Smooth muscle cell (in vitro differentiated cells): ENCODE measurements around the gene NUMB. TPM values are rescaled to one million over a fixed set of nuclear protein-coding genes. Genes with fewer than 3 reads are reported as not detected.

Source experiments
- DNase-seq: peaks from one replicate; lab custom pipeline; 2025; ENCODE audit not compliant: unreplicated experiment; lab: John Stamatoyannopoulos, UW
- H2AFZ ChIP-seq: fragments of 200-600 bp; sonication (generic); 2 replicates; pipeline ENCODE4 v1.6.0; 2016; ENCODE audit warnings: antibody characterized with exemption, low read depth, mild to moderate bottlenecking
- H3F3A ChIP-seq: fragments of 200-600 bp; sonication (generic); 2 replicates; pipeline ENCODE4 v1.6.0; 2017; ENCODE audit warnings: antibody characterized with exemption, low read depth
- H3K27ac ChIP-seq: fragments of 200-600 bp; sonication (generic); 2 replicates; pipeline ENCODE4 v1.5.1; 2016; ENCODE audit warnings: low read depth, mild to moderate bottlenecking
- H3K27me3 ChIP-seq: fragments of 200-600 bp; sonication (generic); 2 replicates; pipeline ENCODE4 v1.6.1; 2016; ENCODE audit warnings: low read depth, mild to moderate bottlenecking
- H3K36me3 ChIP-seq: fragments of 200-600 bp; sonication (generic); 2 replicates; pipeline ENCODE4 v1.5.1; 2016; ENCODE audit warnings: low read depth
- H3K4me1 ChIP-seq: fragments of 200-600 bp; sonication (generic); 2 replicates; pipeline ENCODE4 v1.5.1; 2016; ENCODE audit warnings: low read depth
- H3K4me2 ChIP-seq: fragments of 200-600 bp; sonication (generic); 2 replicates; pipeline ENCODE4 v1.6.0; 2016; ENCODE audit warnings: mild to moderate bottlenecking
- H3K4me3 ChIP-seq: fragments of 200-600 bp; sonication (generic); 2 replicates; pipeline ENCODE4 v1.5.1; 2016; ENCODE audit warnings: mild to moderate bottlenecking
- H3K79me2 ChIP-seq: fragments of 200-600 bp; sonication (generic); 2 replicates; pipeline ENCODE4 v1.6.0; 2016; ENCODE audit warnings: low read depth, mild to moderate bottlenecking
- H3K9ac ChIP-seq: fragments of 200-600 bp; sonication (generic); 2 replicates; pipeline ENCODE4 v1.6.0; 2016; ENCODE audit warnings: low read depth
- H3K9me3 ChIP-seq: fragments of 200-600 bp; sonication (generic); replicated peaks from 2 replicates; pipeline ENCODE4 v1.5.1; 2016; ENCODE audit warnings: low read depth
- H4K20me1 ChIP-seq: fragments of 200-600 bp; sonication (generic); 2 replicates; pipeline ENCODE4 v1.6.0; 2016; ENCODE audit warnings: low read depth
- CTCF ChIP-seq: fragments of 200-600 bp; sonication (generic); IDR thresholded peaks from 2 replicates; pipeline ENCODE4 v1.5.1; 2017; ENCODE audit warnings: borderline replicate concordance, mild to moderate bottlenecking, antibody characterized with exemption; ENCODE audit not compliant: insufficient read depth, poor library complexity, severe bottlenecking
- WGBS: methylation state at CpG from one replicate; pipeline ENCODE4 v1.1.7; 2016; ENCODE audit warnings: low lambda C conversion rate; 5-methylcytosine and 5-hydroxymethylcytosine counted together
- polyA plus RNA-seq: library from polyadenylated mRNA; unstranded; fragments of >200 nt; fragmentation: Nextera tagmentation; extraction: Ambion mirVana; gene quantifications from 2 replicates; pipeline ENCODE4 v1.2.1, GENCODE V29; 2016
- total RNA-seq: library from RNA; depleted of rRNA; stranded (reverse); fragments of >200 nt; gene quantifications from 2 replicates; pipeline ENCODE4 v1.2.3, GENCODE V29; 2014

Gene NUMB
- total and polyA plus RNA-seq, 2 experiments from 2014 or later: 34.5 to 57.4 TPM

- H4K20me1 ChIP-seq: peaks cover 85% of the 10 kb centered on the region
- WGBS: 99% methylated on average over 3 of the region's 3 CpGs
- H3K27me3 ChIP-seq: no peaks in the 10 kb centered on the region
- H3K4me1 ChIP-seq: no peaks in the 10 kb centered on the region
- no peaks in the 10 kb centered on the region for H3F3A ChIP-seq
- no peak overlapping the region for H3K4me2 ChIP-seq
- DNase-seq: no peak
- no peak for TF ChIP-seq CTCF
- H3K4me3 ChIP-seq: no peak overlapping the region
- H3K27ac ChIP-seq: no peak overlapping the region
- H3K79me2 ChIP-seq: peaks cover 9% of the 10 kb centered on the region
- no peaks in the 10 kb centered on the region for H3K9me3 ChIP-seq
- no peak overlapping the region for H2AFZ ChIP-seq
- H3K36me3 ChIP-seq: no peaks in the 10 kb centered on the region
- no peak overlapping the region for H3K9ac ChIP-seq
Measured at GRCh38 chr14:73307261-73307660, 151.1 kb downstream of the NUMB start.

- Histone ChIP-seq H3K27me3 (no peaks in the 10 kb centered on the region), H3K4me3 (no peak overlapping the region), H2AFZ (no peak overlapping the region), H3K27ac (no peak overlapping the region), H3K9me3 (no peaks in the 10 kb centered on the region), H3K4me2 (no peak overlapping the region), H3F3A (no peaks in the 10 kb centered on the region), H3K79me2 (peaks cover 9% of the 10 kb centered on the region), H4K20me1 (peaks cover 77% of the 10 kb centered on the region), H3K4me1 (no peaks in the 10 kb centered on the region), H3K36me3 (no peaks in the 10 kb centered on the region), H3K9ac (no peak overlapping the region)
- WGBS: 84% methylated on average over 3 of the region's 3 CpGs
- no peak for DNase-seq
- no peak for TF ChIP-seq CTCF
Measured at GRCh38 chr14:73305499-73305898, 152.8 kb downstream of the NUMB start.

- no peaks in the 10 kb centered on the region for H3K9me3 ChIP-seq
- no peaks in the 10 kb centered on the region for H3F3A ChIP-seq
- no peak overlapping the region for H3K4me3 ChIP-seq
- H2AFZ ChIP-seq: no peak overlapping the region
- H3K9ac ChIP-seq: no peak overlapping the region
- peak; percentile 67 for TF ChIP-seq CTCF
- H4K20me1 ChIP-seq: peaks cover 33% of the 10 kb centered on the region
- no peaks in the 10 kb centered on the region for H3K36me3 ChIP-seq
- no peak overlapping the region for H3K27ac ChIP-seq
- DNase-seq: no peak
- H3K4me1 ChIP-seq: no peaks in the 10 kb centered on the region
- WGBS: 85% methylated on average over 1 of the region's 1 CpG
- H3K27me3 ChIP-seq: no peaks in the 10 kb centered on the region
- H3K79me2 ChIP-seq: no peaks in the 10 kb centered on the region
- no peak overlapping the region for H3K4me2 ChIP-seq
Measured at GRCh38 chr14:73295198-73295796, 163.0 kb downstream of the NUMB start.
